OCI-LY7 (cell line): Measurements from ENCODE around the gene CYB561. TPM values are rescaled to one million over a fixed set of nuclear protein-coding genes. Genes with fewer than 3 reads are reported as not detected.

Source experiments
- BruUV-seq: library from RNA; stranded (reverse); fragments of 400-500 nt; replicated peaks from 2 replicates; lab custom pipeline; 2021; lab: Mats Ljungman, UMichigan
- CTCF ChIA-PET: fragments of 300-600 bp; sonication (Branson Sonifier 250); formaldehyde crosslinking; loops from one replicate; lab custom pipeline; 2022; ENCODE audit warnings: antibody characterized with exemption; ENCODE audit not compliant: unreplicated experiment; lab: Charles Lee
- POLR2A ChIA-PET: fragments of 300-600 bp; sonication (Branson Sonifier 250); formaldehyde crosslinking; loops from one replicate; lab custom pipeline; 2022; ENCODE audit warnings: antibody characterized with exemption; lab: Charles Lee
- DNase-seq: peaks from one replicate; pipeline ENCODE4 v3.0.0-alpha.2; 2015; ENCODE audit warnings: low spot score
- H2AFZ ChIP-seq: fragments of 200-600 bp; sonication (generic), shearing (Covaris generic); 2 replicates; pipeline ENCODE4 v1.6.1; 2014; ENCODE audit warnings: mild to moderate bottlenecking, antibody characterized with exemption, low read length, moderate library complexity
- H3K27ac ChIP-seq: fragments of 200-600 bp; sonication (generic); 2 replicates; pipeline ENCODE4 v1.5.1; 2014; ENCODE audit warnings: mixed run types, low read depth, mild to moderate bottlenecking, moderate library complexity, low read length, inconsistent platforms; ENCODE audit not compliant: poor library complexity, severe bottlenecking
- H3K36me3 ChIP-seq: fragments of 200-600 bp; sonication (generic); 2 replicates; pipeline ENCODE4 v1.6.1; 2014; ENCODE audit warnings: mild to moderate bottlenecking, antibody characterized with exemption, low read length, moderate library complexity, mixed read lengths; ENCODE audit not compliant: insufficient read depth
- H3K4me1 ChIP-seq: fragments of 200-600 bp; sonication (generic); 2 replicates; pipeline ENCODE4 v1.5.1; 2014; ENCODE audit warnings: mild to moderate bottlenecking, low read length; ENCODE audit not compliant: insufficient read depth, poor library complexity, severe bottlenecking
- H3K4me2 ChIP-seq: fragments of 200-600 bp; sonication (generic); 2 replicates; pipeline ENCODE4 v1.6.1; 2014; ENCODE audit warnings: mild to moderate bottlenecking, low read length
- H3K4me3 ChIP-seq: fragments of 200-600 bp; sonication (generic); 2 replicates; pipeline ENCODE4 v1.5.1; 2014; ENCODE audit warnings: mild to moderate bottlenecking, low read depth, low read length; ENCODE audit not compliant: poor library complexity, severe bottlenecking
- H3K79me2 ChIP-seq: fragments of 200-600 bp; sonication (generic); 2 replicates; pipeline ENCODE4 v1.6.1; 2016; ENCODE audit warnings: low read depth, mild to moderate bottlenecking, low read length, moderate library complexity, mixed read lengths; ENCODE audit not compliant: insufficient read depth
- H3K9me2 ChIP-seq: fragments of 200-600 bp; sonication (generic); 2 replicates; pipeline ENCODE4 v1.6.1; 2016; ENCODE audit warnings: mild to moderate bottlenecking, low read length, mixed read lengths; ENCODE audit not compliant: insufficient read depth
- H3K9me3 ChIP-seq: fragments of 200-600 bp; sonication (generic); 2 replicates; pipeline ENCODE4 v1.6.1; 2014; ENCODE audit warnings: mild to moderate bottlenecking, mixed run types, low read length, mixed read lengths
- H4K20me1 ChIP-seq: fragments of 200-600 bp; sonication (generic); 2 replicates; pipeline ENCODE4 v1.6.1; 2014; ENCODE audit warnings: mild to moderate bottlenecking, antibody characterized with exemption, low read length, moderate library complexity, mixed read lengths; ENCODE audit not compliant: insufficient read depth
- CTCF ChIP-seq: fragments of 200-600 bp; sonication (generic); conservative IDR thresholded peaks from 2 replicates; pipeline ENCODE4 v1.5.1; 2014; ENCODE audit warnings: mild to moderate bottlenecking, antibody characterized with exemption, low read length, moderate library complexity, mixed read lengths
- EZH2phosphoT487 ChIP-seq: fragments of 200-600 bp; sonication (generic); IDR thresholded peaks from 2 replicates; pipeline ENCODE4 v1.6.1; 2018; ENCODE audit warnings: low read depth, borderline replicate concordance, mild to moderate bottlenecking, mixed run types, antibody characterized with exemption, low read length, moderate library complexity, mixed read lengths
- intact Hi-C: fragments of 100-400 bp; cut with micrococcal nuclease; formaldehyde crosslinking; loops from one replicate; pipeline ENCODE4 v1.10.0; 2022; ENCODE audit not compliant: unreplicated experiment
- total RNA-seq, 2 experiments: library from RNA; depleted of rRNA in 1 of 2; stranded (reverse); fragments of >200 nt in 1 of 2; shearing (Covaris generic) in 1 of 2; gene quantifications; 2 replicates each; pipeline ENCODE4 v1.2.3, GENCODE V29; 2014 to 2022

Gene CYB561
- total RNA-seq, 2 experiments from 2014 or later, result not detected

- Histone ChIP-seq H4K20me1 (no peaks in the 10 kb centered on the region), H2AFZ (no peak overlapping the region), H3K4me3 (no peak overlapping the region), H3K27ac (no peak overlapping the region), H3K9me3 (no peaks in the 10 kb centered on the region), H3K79me2 (no peaks in the 10 kb centered on the region), H3K9me2 (no peaks in the 10 kb centered on the region), H3K4me1 (peaks cover 20% of the 10 kb centered on the region), H3K4me2 (peak overlapping the region; percentile 37; the same call in 1 of the 2 replicates), H3K36me3 (no peaks in the 10 kb centered on the region)
- BruUV-seq, result no TSS peak
- no peak for TF ChIP-seq EZH2phosphoT487
- TF ChIP-seq CTCF, result peak; percentile 56
- intact Hi-C loops, result no loop called here
- no peak for DNase-seq
- POLR2A ChIA-PET, result interaction anchor here (0.9 to 1.0 kb wide), 2 partner anchors 28 to 40 kb away, joined by 3 read pairs; partner anchors contain the start of gene ACE
- CTCF ChIA-PET, result no interaction called here
Measured at GRCh38 chr17:63436523-63437110, 9.5 kb downstream of the CYB561 start.

GRCh38 chr17:63435681-63436522 is 10.2 kb downstream of the CYB561 start:
- Histone ChIP-seq H3K4me2 (peak overlapping the region; percentile 37), H3K36me3 (no peaks in the 10 kb centered on the region), H3K79me2 (no peaks in the 10 kb centered on the region), H3K4me3 (no peak overlapping the region), H3K4me1 (peaks cover 20% of the 10 kb centered on the region), H3K27ac (no peak overlapping the region), H3K9me3 (no peaks in the 10 kb centered on the region), H3K9me2 (no peaks in the 10 kb centered on the region), H4K20me1 (no peaks in the 10 kb centered on the region), H2AFZ (no peak overlapping the region)
- BruUV-seq, result no TSS peak
- ChIA-PET POLR2A (interaction anchor here (0.5 to 1.0 kb wide), 4 partner anchors 15 to 231 kb away, joined by 3 read pairs; partner anchors contain the start of gene ACE), CTCF (interaction anchor here (0.6 to 1.6 kb wide), 3 partner anchors 10 to 116 kb away, joined by 3 to 5 read pairs (median 4); partner anchors contain the start of gene ACE)
- intact Hi-C loops, result no loop called here
- peak; percentile 75 for DNase-seq
- no peak for TF ChIP-seq EZH2phosphoT487
- TF ChIP-seq CTCF, result peak; percentile 69
